A673 (cell line): Measurements from ENCODE around the gene SLC50A1.

ENCODE experiments used
- EZH2 ChIP-seq: fragments of 200-600 bp; sonication (generic); IDR thresholded peaks from 2 replicates; pipeline ENCODE4 v1.6.1; 2017; ENCODE audit warnings: borderline replicate concordance, low read depth, mild to moderate bottlenecking, mixed read lengths, antibody characterized with exemption, low read length; ENCODE audit not compliant: poor library complexity, severe bottlenecking
- TF ChIP-seq, protein P1 (sequence below): fragments of 300-800, 200-600 bp; sonication (generic); conservative IDR thresholded peaks from 2 replicates; pipeline ENCODE4 v1.5.1; 2017; ENCODE audit warnings: low read depth, mild to moderate bottlenecking, antibody characterized with exemption, low read length, moderate library complexity, mixed read lengths

DNA sequence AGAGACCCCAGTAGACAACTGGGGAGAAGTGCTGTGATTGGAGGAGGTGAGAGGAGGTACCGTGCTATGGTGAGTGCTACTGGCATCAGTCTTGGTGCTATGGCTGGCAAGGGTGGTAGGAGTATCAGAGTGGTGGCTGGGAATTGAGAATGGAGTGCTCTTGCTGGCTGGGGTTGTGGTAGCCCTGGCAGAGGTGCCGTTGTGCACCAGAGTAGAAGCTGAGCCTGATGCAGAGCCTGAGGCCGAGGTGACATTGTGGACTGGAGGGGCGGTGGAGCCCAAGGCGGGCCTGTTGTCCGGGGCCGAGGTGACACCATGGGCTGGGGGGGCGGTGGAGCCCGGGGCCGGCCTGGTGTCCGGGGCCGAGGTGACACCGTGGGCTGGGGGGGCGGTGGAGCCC is 52.6 kb downstream of the SLC50A1 start:
- TF ChIP-seq, protein P1, sequence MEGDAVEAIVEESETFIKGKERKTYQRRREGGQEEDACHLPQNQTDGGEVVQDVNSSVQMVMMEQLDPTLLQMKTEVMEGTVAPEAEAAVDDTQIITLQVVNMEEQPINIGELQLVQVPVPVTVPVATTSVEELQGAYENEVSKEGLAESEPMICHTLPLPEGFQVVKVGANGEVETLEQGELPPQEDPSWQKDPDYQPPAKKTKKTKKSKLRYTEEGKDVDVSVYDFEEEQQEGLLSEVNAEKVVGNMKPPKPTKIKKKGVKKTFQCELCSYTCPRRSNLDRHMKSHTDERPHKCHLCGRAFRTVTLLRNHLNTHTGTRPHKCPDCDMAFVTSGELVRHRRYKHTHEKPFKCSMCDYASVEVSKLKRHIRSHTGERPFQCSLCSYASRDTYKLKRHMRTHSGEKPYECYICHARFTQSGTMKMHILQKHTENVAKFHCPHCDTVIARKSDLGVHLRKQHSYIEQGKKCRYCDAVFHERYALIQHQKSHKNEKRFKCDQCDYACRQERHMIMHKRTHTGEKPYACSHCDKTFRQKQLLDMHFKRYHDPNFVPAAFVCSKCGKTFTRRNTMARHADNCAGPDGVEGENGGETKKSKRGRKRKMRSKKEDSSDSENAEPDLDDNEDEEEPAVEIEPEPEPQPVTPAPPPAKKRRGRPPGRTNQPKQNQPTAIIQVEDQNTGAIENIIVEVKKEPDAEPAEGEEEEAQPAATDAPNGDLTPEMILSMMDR, result no peak
- TF ChIP-seq EZH2, result no peak
